Upper lobe of left lung (tissue), 6 donors: ENCODE measurements around the gene CTBS. TPM values are rescaled to one million over a fixed set of nuclear protein-coding genes. Genes with fewer than 3 reads are reported as not detected.
A peak's percentile ranks its signal among the peaks of the same experiment; 100 is the strongest.

ENCODE experiments used
- ATAC-seq, 2 donors: fragments of 200-7000 bp; cut with Tn5 transposase; one replicate each; pipeline ENCODE4 v1.9.1; 2022; ENCODE audit warnings: mild to moderate bottlenecking in 2 of 2, moderate library complexity in 2 of 2; ENCODE audit not compliant: low FRiP score in 2 of 2
- DNase-seq, 2 donors: peaks; one replicate each; pipeline ENCODE4 v3.0.0-alpha.2; 2019 to 2020
- H3K27ac ChIP-seq, 4 donors: fragments of 200-600 bp; sonication (generic); one replicate each; pipeline ENCODE4 v1.5.1; 2016 to 2019
- H3K27me3 ChIP-seq, 4 donors: fragments of 200-600 bp; sonication (generic); one replicate each; pipeline ENCODE4 v1.5.1; 2017 to 2019
- H3K36me3 ChIP-seq, 4 donors: fragments of 200-600 bp; sonication (generic); one replicate each; pipeline ENCODE4 v1.5.1; 2016 to 2019
- H3K4me1 ChIP-seq, 4 donors: fragments of 200-600 bp; sonication (generic); one replicate each; pipeline ENCODE4 v1.5.1; 2018 to 2019
- H3K4me3 ChIP-seq, 4 donors: fragments of 200-600 bp; sonication (generic); one replicate each; pipeline ENCODE4 v1.5.1; 2017 to 2019; ENCODE audit warnings: mild to moderate bottlenecking in 2 of 4, moderate library complexity in 1 of 4
- H3K9me3 ChIP-seq, 4 donors: fragments of 200-600 bp; sonication (generic); one replicate each; pipeline ENCODE4 v1.5.1; 2018 to 2019
- EP300 ChIP-seq, 4 donors: sonication (generic); formaldehyde crosslinking; IDR thresholded peaks; one replicate each; pipeline ENCODE4 v1.5.1; 2017; ENCODE audit warnings: antibody characterized with exemption in 4 of 4, control low read depth in 2 of 4
- POLR2A ChIP-seq, 4 donors: fragments of 450-650 bp; IDR thresholded peaks; one replicate each; pipeline ENCODE4 v1.5.1; 2016 to 2017; ENCODE audit warnings: antibody characterized with exemption in 4 of 4, mild to moderate bottlenecking in 2 of 4
- POLR2AphosphoS5 ChIP-seq, 2 donors: sonication (generic); formaldehyde crosslinking; IDR thresholded peaks; one replicate each; pipeline ENCODE4 v1.5.1; 2017; ENCODE audit warnings: antibody characterized with exemption in 2 of 2
- WGBS, 2 donors: methylation state at CpG; one replicate each; pipeline ENCODE4 v1.1.5; 2017 to 2018; 5-methylcytosine and 5-hydroxymethylcytosine counted together
- total RNA-seq, 6 donors: library from RNA; depleted of rRNA in 4 of 6; stranded (reverse); fragments of >200 nt in 4 of 6; gene quantifications; one replicate each; pipeline versions ENCODE4 v1.1.0 to v1.2.1, GENCODE V29; 2016 to 2021
- TF ChIP-seq, protein P1 (sequence below), 6 experiments: fragments of 450-650 bp in 4 of 6; fragments of 200-600 bp in 2 of 6; sonication (generic) in 2 of 6; IDR thresholded peaks; one replicate each; pipeline ENCODE4 v1.5.1; 2016 to 2019; ENCODE audit warnings: antibody characterized with exemption in 6 of 6
- donor health status: DM: no; HTN: no; CAD: no; lungs with moderate emphysema.
- donor health status: DM: no; HTN: yes; CAD: no; lungs with severe emphysema.

Gene CTBS
- total RNA-seq, 6 donors from 2014 or later = 3.0 to 24.7 (median 19.0) TPM

DNA sequence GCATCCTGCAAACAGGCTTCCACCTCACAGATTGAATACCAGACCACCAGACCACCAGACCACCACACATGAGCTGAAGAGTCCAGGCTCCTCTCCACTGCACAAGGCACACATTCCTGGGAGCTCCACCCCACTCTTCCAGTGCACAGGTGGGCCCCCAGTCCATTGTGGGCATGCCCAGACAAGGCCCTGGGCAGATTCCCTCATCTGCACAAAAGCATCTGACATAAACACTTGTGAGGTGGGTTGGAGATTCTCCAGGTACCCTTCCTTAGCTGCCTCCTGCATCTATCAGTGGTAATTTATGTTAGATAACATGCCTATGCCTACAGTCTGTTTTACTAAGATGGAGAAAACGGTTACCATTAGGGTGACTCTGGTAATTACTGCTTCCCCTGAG is 11.6 kb upstream of the CTBS start:
- 0 to 48% methylated on average over 1 of the region's 1 CpG for WGBS, 2 donors
- Histone ChIP-seq H3K27me3 (no peaks in the 10 kb centered on the region), H3K9me3 (no peaks in the 10 kb centered on the region), H3K4me3 (no peak overlapping the region), H3K36me3 (no peaks in the 10 kb centered on the region), H3K27ac (no peak overlapping the region), H3K4me1 (no peaks in the 10 kb centered on the region)
- TF ChIP-seq, protein P1, sequence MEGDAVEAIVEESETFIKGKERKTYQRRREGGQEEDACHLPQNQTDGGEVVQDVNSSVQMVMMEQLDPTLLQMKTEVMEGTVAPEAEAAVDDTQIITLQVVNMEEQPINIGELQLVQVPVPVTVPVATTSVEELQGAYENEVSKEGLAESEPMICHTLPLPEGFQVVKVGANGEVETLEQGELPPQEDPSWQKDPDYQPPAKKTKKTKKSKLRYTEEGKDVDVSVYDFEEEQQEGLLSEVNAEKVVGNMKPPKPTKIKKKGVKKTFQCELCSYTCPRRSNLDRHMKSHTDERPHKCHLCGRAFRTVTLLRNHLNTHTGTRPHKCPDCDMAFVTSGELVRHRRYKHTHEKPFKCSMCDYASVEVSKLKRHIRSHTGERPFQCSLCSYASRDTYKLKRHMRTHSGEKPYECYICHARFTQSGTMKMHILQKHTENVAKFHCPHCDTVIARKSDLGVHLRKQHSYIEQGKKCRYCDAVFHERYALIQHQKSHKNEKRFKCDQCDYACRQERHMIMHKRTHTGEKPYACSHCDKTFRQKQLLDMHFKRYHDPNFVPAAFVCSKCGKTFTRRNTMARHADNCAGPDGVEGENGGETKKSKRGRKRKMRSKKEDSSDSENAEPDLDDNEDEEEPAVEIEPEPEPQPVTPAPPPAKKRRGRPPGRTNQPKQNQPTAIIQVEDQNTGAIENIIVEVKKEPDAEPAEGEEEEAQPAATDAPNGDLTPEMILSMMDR (IDR thresholded peaks at IDR 0.05) = no peak
- no peak for TF ChIP-seq POLR2AphosphoS5 (IDR thresholded peaks at IDR 0.05)
- TF ChIP-seq EP300 (IDR thresholded peaks at IDR 0.05) = no peak
- ATAC-seq (no peak), DNase-seq (no peak)

GRCh38 chr1:84584126-84584525 is 9.9 kb upstream of the CTBS start:
- no peak for TF ChIP-seq POLR2A (IDR thresholded peaks at IDR 0.05)
- TF ChIP-seq POLR2AphosphoS5 (IDR thresholded peaks at IDR 0.05) = no peak
- TF ChIP-seq EP300 (IDR thresholded peaks at IDR 0.05) = no peak
- 89 to 94% methylated on average over 2 of the region's 2 CpGs for WGBS, 2 donors
- Histone ChIP-seq H3K36me3 (no peaks in the 10 kb centered on the region), H3K4me1 (no peaks in the 10 kb centered on the region), H3K4me3 (no peak overlapping the region), H3K9me3 (no peaks in the 10 kb centered on the region), H3K27ac (no peak overlapping the region), H3K27me3 (no peaks in the 10 kb centered on the region)
- DNase-seq = no peak
- ATAC-seq = no peak

GRCh38 chr1:84583648-84584047 is 9.4 kb upstream of the CTBS start:
- TF ChIP-seq POLR2AphosphoS5 (IDR thresholded peaks at IDR 0.05) (no peak), EP300 (IDR thresholded peaks at IDR 0.05) (no peak), POLR2A (IDR thresholded peaks at IDR 0.05) (no peak)
- TF ChIP-seq, protein P1 (IDR thresholded peaks at IDR 0.05) = no peak
- Histone ChIP-seq H3K4me3 (no peak overlapping the region), H3K27me3 (no peaks in the 10 kb centered on the region), H3K36me3 (no peaks in the 10 kb centered on the region), H3K9me3 (no peaks in the 10 kb centered on the region), H3K4me1 (no peaks in the 10 kb centered on the region), H3K27ac (no peak overlapping the region)
- ATAC-seq (no peak), DNase-seq (no peak)
- WGBS, 2 donors = 94 to 96% methylated on average over 10 of the region's 10 CpGs

GRCh38 chr1:84582802-84583587 is 8.8 kb upstream of the CTBS start:
- Histone ChIP-seq H3K27me3 (no peaks in the 10 kb centered on the region), H3K36me3 (no peaks in the 10 kb centered on the region), H3K4me1 (no peaks in the 10 kb centered on the region), H3K4me3 (no peak overlapping the region), H3K9me3 (no peaks in the 10 kb centered on the region), H3K27ac (no peak overlapping the region)
- WGBS, 2 donors = 80 to 91% methylated on average over 7 of the region's 7 CpGs
- DNase-seq (no peak), ATAC-seq (no peak)
- TF ChIP-seq EP300 (IDR thresholded peaks at IDR 0.05) = no peak

GRCh38 chr1:84581648-84582047 is 7.4 kb upstream of the CTBS start:
- Histone ChIP-seq H3K36me3 (no peaks in the 10 kb centered on the region), H3K9me3 (no peaks in the 10 kb centered on the region), H3K27ac (no peak overlapping the region), H3K27me3 (no peaks in the 10 kb centered on the region), H3K4me1 (no peaks in the 10 kb centered on the region), H3K4me3 (no peak overlapping the region)
- TF ChIP-seq POLR2AphosphoS5 (IDR thresholded peaks at IDR 0.05) = no peak
- TF ChIP-seq, protein P1 (IDR thresholded peaks at IDR 0.05) = no peak
- no peak for TF ChIP-seq EP300 (IDR thresholded peaks at IDR 0.05)
- no peak for TF ChIP-seq POLR2A (IDR thresholded peaks at IDR 0.05)
- DNase-seq (no peak), ATAC-seq (no peak)
- 86 to 95% methylated on average over 3 of the region's 3 CpGs for WGBS, 2 donors

DNA sequence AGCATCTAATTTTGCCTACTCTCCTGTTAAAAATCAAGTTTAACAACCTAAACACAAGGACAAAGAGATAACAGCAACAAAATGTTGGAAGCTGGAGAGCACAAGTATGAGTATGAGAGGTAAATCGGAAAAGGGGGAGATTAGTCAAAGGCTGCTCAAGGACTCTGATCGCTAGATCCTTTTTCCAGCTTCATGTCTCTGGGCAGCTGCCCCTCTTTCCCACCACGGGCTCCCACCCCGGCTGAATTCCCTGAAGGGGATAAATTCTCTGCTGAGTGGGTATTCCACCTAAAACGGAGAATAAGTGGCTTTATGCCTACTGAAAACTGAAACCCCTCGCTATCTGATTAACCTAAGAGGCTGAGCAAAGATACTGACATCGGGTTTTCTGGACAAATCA is 696 bp upstream of the CTBS start:
- WGBS, 2 donors = 70 to 72% methylated on average over 7 of the region's 7 CpGs
- TF ChIP-seq POLR2A (IDR thresholded peaks at IDR 0.05) = no peak
- TF ChIP-seq, protein P1 (IDR thresholded peaks at IDR 0.05) = no peak
- TF ChIP-seq POLR2AphosphoS5 (IDR thresholded peaks at IDR 0.05) = no peak
- no peak for TF ChIP-seq EP300 (IDR thresholded peaks at IDR 0.05)
- Histone ChIP-seq H3K36me3 (no peaks in the 10 kb centered on the region), H3K4me3 (peak overlapping the region in 3 of 4 donors; percentile 56 to 63 (median 63)), H3K9me3 (no peaks in the 10 kb centered on the region), H3K4me1 (peaks cover 11 to 32% (median 21%) of the 10 kb centered on the region in 4 donors), H3K27ac (peak overlapping the region; percentile 98 to 100 (median 98)), H3K27me3 (no peaks in the 10 kb centered on the region)
- DNase-seq (no peak), ATAC-seq (no peak)
